ENCODE results near the gene PAFAH1B1.

GRCh38 chr17:2549392-2550211 lies 43.9 kb upstream of the PAFAH1B1 start:
- TF ChIP-seq GABPA (IDR thresholded peaks at IDR 0.05; ENCODE audit: low read depth): no peak
- no peak for TF ChIP-seq HDAC6 (IDR thresholded peaks at IDR 0.05; ENCODE audit: unreplicated experiment)
- TF ChIP-seq KDM1A (IDR thresholded peaks at IDR 0.05; ENCODE audit: borderline replicate concordance): no peak
- TF ChIP-seq CTCF (IDR thresholded peaks at IDR 0.05 in 2 of 3, conservative IDR thresholded peaks at IDR 0.05 in 1 of 3; ENCODE audit: control insufficient read depth in 2 of 3, extremely low read depth in 1 of 3, insufficient read depth in 1 of 3, low read depth in 3 of 3, low read length in 3 of 3): no peak
- TF ChIP-seq SMAD1 (IDR thresholded peaks at IDR 0.05; ENCODE audit: low read depth, partially characterized antibody): no peak
- no peak for TF ChIP-seq ZNF384 (IDR thresholded peaks at IDR 0.05; ENCODE audit: borderline replicate concordance, low read depth, low read length)
- no peak for TF ChIP-seq ESRRA (IDR thresholded peaks at IDR 0.05; ENCODE audit: low read length)
